ENCODE measurements around the gene NEDD8. TPM values are rescaled to one million over a fixed set of nuclear protein-coding genes. Genes with fewer than 3 reads are reported as not detected.
A peak's percentile ranks its signal among the peaks of the same experiment; 100 is the strongest.
"Not testable (repeated sequence)": the region's sequence is repeated elsewhere in the genome, so short reads cannot be mapped to it uniquely, and the experiment has no call there.

Gene NEDD8
- total RNA-seq, 1 experiment from 2014 or later: 168 TPM

GRCh38 chr14:24233538-24233866 lies 1.3 kb upstream of the NEDD8 start:
- DNase-seq (ENCODE audit: low spot score): no peak
- in situ Hi-C loops (cut with HindIII; ENCODE audit: low sequenced_read_pairs): no loop called here

GRCh38 chr14:24232645-24233537 lies 724 bp upstream of the NEDD8 start, which contains the start of gene GMPR2:
Gene GMPR2, plus strand, starts transcription at chr14:24232929. Its CDS starts 325 bp downstream, at chr14:24233254.
- no peak for DNase-seq (ENCODE audit: low spot score)
- in situ Hi-C loops (cut with HindIII; ENCODE audit: low sequenced_read_pairs): no loop called here

- in situ Hi-C loops (cut with HindIII; ENCODE audit: low sequenced_read_pairs): no loop called here
- DNase-seq (ENCODE audit: low spot score): no peak
These were observed 675 bp downstream of the NEDD8 start for GRCh38 chr14:24231263-24232120.

- in situ Hi-C loops (cut with HindIII; ENCODE audit: low sequenced_read_pairs): no loop called here
- DNase-seq (ENCODE audit: low spot score): no peak
These were observed 3.3 kb downstream of the NEDD8 start for GRCh38 chr14:24228902-24229301.

- in situ Hi-C loops (cut with HindIII; ENCODE audit: low sequenced_read_pairs): no loop called here
These were observed 5.7 kb downstream of the NEDD8 start for GRCh38 chr14:24226473-24226872.

GRCh38 chr14:24224618-24225071 lies 7.5 kb downstream of the NEDD8 start:
- in situ Hi-C loops (cut with HindIII; ENCODE audit: low sequenced_read_pairs): no loop called here
- no peak for DNase-seq (ENCODE audit: low spot score)

More at GRCh38 chr14:24226473-24226872, 5.7 kb downstream of the NEDD8 start:
- no peak for DNase-seq (ENCODE audit: low spot score)

- in situ Hi-C loops (cut with HindIII; ENCODE audit: low sequenced_read_pairs); DNase-seq (ENCODE audit: low spot score): not testable (repeated sequence)
These were observed 9.2 kb downstream of the NEDD8 start for GRCh38 chr14:24222987-24223386.

- no peak for DNase-seq (ENCODE audit: low spot score)
- in situ Hi-C loops (cut with HindIII; ENCODE audit: low sequenced_read_pairs): no loop called here
These were observed 12.6 kb downstream of the NEDD8 start for GRCh38 chr14:24219521-24219920.

GRCh38 chr14:24219080-24219479 lies 13.1 kb downstream of the NEDD8 start:
- no peak for DNase-seq (ENCODE audit: low spot score)
- in situ Hi-C loops (cut with HindIII; ENCODE audit: low sequenced_read_pairs): no loop called here

- in situ Hi-C loops (cut with HindIII; ENCODE audit: low sequenced_read_pairs); DNase-seq (ENCODE audit: low spot score): not testable (repeated sequence)
These were observed 15.3 kb downstream of the NEDD8 start for GRCh38 chr14:24216876-24217275.

- in situ Hi-C loops (cut with HindIII; ENCODE audit: low sequenced_read_pairs): no loop called here
These were observed 15.8 kb downstream of the NEDD8 start for GRCh38 chr14:24216345-24216699.

GRCh38 chr14:24215495-24216344 lies 16.4 kb downstream of the NEDD8 start, which contains the start of gene MDP1:
Gene MDP1, minus strand, starts transcription at chr14:24216066. Its CDS starts 111 bp downstream, at chr14:24215955.
- DNase-seq (ENCODE audit: low spot score): peak; percentile 95
- in situ Hi-C loops (cut with HindIII; ENCODE audit: low sequenced_read_pairs): no loop called here

More at GRCh38 chr14:24216345-24216699, 15.8 kb downstream of the NEDD8 start:
- DNase-seq (ENCODE audit: low spot score): no peak

- in situ Hi-C loops (cut with HindIII; ENCODE audit: low sequenced_read_pairs): no loop called here
- no peak for DNase-seq (ENCODE audit: low spot score)
These were observed 18.1 kb downstream of the NEDD8 start for GRCh38 chr14:24213866-24214662.

GRCh38 chr14:24212924-24213865 lies 19.0 kb downstream of the NEDD8 start, which contains the start of gene CHMP4A:
Gene CHMP4A, minus strand, starts transcription at chr14:24213488. Its CDS starts 49 bp downstream, at chr14:24213439.
- in situ Hi-C loops (cut with HindIII; ENCODE audit: low sequenced_read_pairs): no loop called here
- peak; percentile 95 for DNase-seq (ENCODE audit: low spot score)

GRCh38 chr14:24211311-24211710 lies 20.9 kb downstream of the NEDD8 start:
- in situ Hi-C loops (cut with HindIII; ENCODE audit: low sequenced_read_pairs): no loop called here
- DNase-seq (ENCODE audit: low spot score): no peak

GRCh38 chr14:24207625-24208024 lies 24.5 kb downstream of the NEDD8 start:
- no peak for DNase-seq (ENCODE audit: low spot score)
- in situ Hi-C loops (cut with HindIII; ENCODE audit: low sequenced_read_pairs): no loop called here

- in situ Hi-C loops (cut with HindIII; ENCODE audit: low sequenced_read_pairs): no loop called here
- DNase-seq (ENCODE audit: low spot score): no peak
These were observed 25.0 kb downstream of the NEDD8 start for GRCh38 chr14:24207104-24207551.

All from G401 (cell line).